K562 (cell line): ENCODE measurements around the gene TRDN. TPM values are rescaled to one million over a fixed set of nuclear protein-coding genes. Genes with fewer than 3 reads are reported as not detected.

Experiments used
- ATAC-seq: fragments of 200-7000 bp; cut with Tn5 transposase; 3 replicates; pipeline ENCODE4 v1.9.1; 2020; ENCODE audit warnings: moderate library complexity
- BruUV-seq: library from RNA; stranded (reverse); fragments of 400-500 nt; replicated peaks from 2 replicates; lab custom pipeline; 2021; lab: Mats Ljungman, UMichigan
- CTCF ChIA-PET: fragments of 300-600 bp; formaldehyde crosslinking; extraction: SDS; loops from one replicate; lab custom pipeline; 2021; ENCODE audit warnings: low intra/inter-chr PET ratio; lab: Yijun Ruan, JAX
- POLR2A ChIA-PET: fragments of 300-600, 350-650 bp; sonication (Branson Sonifier 250); formaldehyde crosslinking; extraction: SDS; loops from one replicate; lab custom pipeline; 2021; ENCODE audit warnings: antibody characterized with exemption, inconsistent platforms; lab: Yijun Ruan, JAX
- DNase-seq, 4 experiments: peaks; one replicate each; pipeline versions ENCODE4 v3.0.0 to v3.0.0-alpha.2; 2011 to 2018; ENCODE audit warnings: low spot score in 3 of 4, mixed read lengths in 3 of 4; ENCODE audit errors: extremely low read depth in 1 of 4
- FAIRE-seq: peaks from 2 replicates; lab custom pipeline; 2011; peaks lifted over from hg19 to GRCh38; lab: Jason Lieb, UNC
- H2AFZ ChIP-seq: 2 replicates; pipeline ENCODE4 v1.6.0; 2011; ENCODE audit warnings: low read depth, low read length, control low read depth, inconsistent platforms
- H3K27ac ChIP-seq: fragments of 200-600 bp; 3 replicates; pipeline ENCODE4 v1.8.0; 2011; ENCODE audit warnings: low read depth, mild to moderate bottlenecking, control low read depth, inconsistent platforms, low read length, moderate library complexity, mixed read lengths; ENCODE audit errors: extremely low read depth
- H3K27me3 ChIP-seq, 2 experiments: fragments of 300-600 bp in 1 of 2; 2 replicates in 1 of 2; 3 replicates in 1 of 2; pipeline versions ENCODE4 v1.6.0 to v1.8.0; 2011; ENCODE audit warnings: inconsistent platforms in 2 of 2, low read length in 2 of 2, mild to moderate bottlenecking in 1 of 2, mixed read lengths in 1 of 2, moderate library complexity in 1 of 2; ENCODE audit not compliant: control insufficient read depth in 2 of 2, insufficient read depth in 2 of 2
- H3K36me3 ChIP-seq: fragments of 300-600 bp; 3 replicates; pipeline ENCODE4 v1.8.0; 2011; ENCODE audit warnings: mild to moderate bottlenecking, low read length, inconsistent platforms; ENCODE audit not compliant: control insufficient read depth, insufficient read depth
- H3K4me1 ChIP-seq, 2 experiments: fragments of 200-600 bp in 1 of 2; replicated peaks in 1 of 2; 2 replicates in 1 of 2; 3 replicates in 1 of 2; pipeline versions ENCODE4 v1.5.1 to v1.8.0; 2011; ENCODE audit warnings: inconsistent platforms in 2 of 2, low read length in 2 of 2, mild to moderate bottlenecking in 1 of 2, mixed read lengths in 1 of 2, moderate library complexity in 1 of 2; ENCODE audit not compliant: control insufficient read depth in 2 of 2, insufficient read depth in 2 of 2
- H3K4me2 ChIP-seq: 2 replicates; pipeline ENCODE4 v1.6.1; 2011; ENCODE audit warnings: low read length, control low read depth, inconsistent platforms, mixed read lengths; ENCODE audit not compliant: insufficient read depth
- H3K4me3 ChIP-seq: fragments of 200-600 bp; sonication (generic), shearing (Covaris generic); 2 replicates; pipeline ENCODE4 v1.5.1; 2016; ENCODE audit warnings: control low read depth, inconsistent platforms
- H3K79me2 ChIP-seq: fragments of 200-600 bp; 3 replicates; pipeline ENCODE4 v1.8.0; 2011; ENCODE audit warnings: low read length, inconsistent platforms; ENCODE audit not compliant: control insufficient read depth, insufficient read depth
- H3K9ac ChIP-seq, 2 experiments: 2 replicates each; pipeline versions ENCODE4 v1.6.0 to v1.6.1; 2011; ENCODE audit warnings: low read depth in 2 of 2, low read length in 2 of 2, control low read depth in 1 of 2, inconsistent platforms in 1 of 2, mild to moderate bottlenecking in 1 of 2, mixed read lengths in 1 of 2; ENCODE audit not compliant: insufficient read depth in 1 of 2
- H3K9me1 ChIP-seq: one replicate; pipeline ENCODE4 v1.6.0; 2011; ENCODE audit warnings: inconsistent platforms, mild to moderate bottlenecking, low read length, moderate library complexity; ENCODE audit not compliant: control insufficient read depth, insufficient read depth
- H3K9me3 ChIP-seq: replicated peaks from 2 replicates; pipeline ENCODE4 v1.5.1; 2011; ENCODE audit warnings: low read depth, low read length, inconsistent platforms; ENCODE audit not compliant: control insufficient read depth, insufficient read depth
- H4K20me1 ChIP-seq: replicated peaks from 2 replicates; pipeline ENCODE4 v1.6.1; 2011; ENCODE audit warnings: low read length, inconsistent platforms, mixed read lengths; ENCODE audit not compliant: control insufficient read depth, insufficient read depth
- CHD1 ChIP-seq: fragments of 200-600 bp; sonication (generic); IDR thresholded peaks from one replicate; pipeline ENCODE4 v1.6.1; 2012; ENCODE audit warnings: mild to moderate bottlenecking, moderate library complexity, low read length, inconsistent platforms
- FOS ChIP-seq: IDR thresholded peaks from 3 replicates; pipeline ENCODE4 v1.6.1; 2011; ENCODE audit not compliant: insufficient read length; ENCODE audit errors: extremely low read depth
- HCFC1 ChIP-seq: IDR thresholded peaks from 2 replicates; pipeline ENCODE4 v1.6.1; 2012; ENCODE audit warnings: low read depth, low read length, improper control_type of control experiment
- HNRNPK ChIP-seq: fragments of 200-400 bp; formaldehyde crosslinking; IDR thresholded peaks from one replicate; pipeline ENCODE4 v1.6.1; 2018; ENCODE audit warnings: mild to moderate bottlenecking, low read depth, low read length; ENCODE audit not compliant: poor library complexity, severe bottlenecking
- HSF4 ChIP-seq: fragments of 250-450 bp; sonication (Bioruptor Pico); IDR thresholded peaks from 2 replicates; pipeline ENCODE4 v2.1.2; 2022; ENCODE audit warnings: mild to moderate bottlenecking, moderate library complexity, borderline replicate concordance
- ILK ChIP-seq: fragments of 450-650 bp; IDR thresholded peaks from 2 replicates; pipeline ENCODE4 v1.6.1; 2016; ENCODE audit warnings: missing genetic modification characterization, low read depth, mild to moderate bottlenecking, missing compliant biosample characterization, moderate library complexity, borderline replicate concordance
- JUN ChIP-seq, 2 experiments: sonication (generic) in 1 of 2; formaldehyde crosslinking in 1 of 2; IDR thresholded peaks; 2 replicates each; pipeline versions ENCODE4 v1.6.1 to v1.8.0; 2012 to 2022; ENCODE audit warnings: borderline replicate concordance in 2 of 2, mild to moderate bottlenecking in 2 of 2, improper control_type of control experiment in 1 of 2, low read depth in 1 of 2, low read length in 1 of 2, missing genetic modification reagents in 1 of 2
- ZSCAN29 ChIP-seq: fragments of 450-650 bp; IDR thresholded peaks from 2 replicates; pipeline ENCODE4 v1.6.1; 2017
- ZZZ3 ChIP-seq: fragments of 450-650 bp; IDR thresholded peaks from 2 replicates; pipeline ENCODE4 v1.6.1; 2016; ENCODE audit warnings: antibody characterized with exemption, mild to moderate bottlenecking, moderate library complexity
- WGBS: fragments of 100-300 bp; shearing (Covaris generic); methylation state at CpG from one replicate; pipeline ENCODE4 v1.1.6; 2016; ENCODE audit warnings: low coverage, mixed read lengths; ENCODE audit not compliant: insufficient coverage; ENCODE audit errors: missing lambda C conversion rate; 5-methylcytosine and 5-hydroxymethylcytosine counted together
- in situ Hi-C: fragments of 300-500 bp; cut with MboI; formaldehyde crosslinking; loops from 4 replicates; pipeline ENCODE4 v1.15.0; 2018; ENCODE audit warnings: inconsistent platforms, mixed read lengths
- intact Hi-C: fragments of 100-400 bp; cut with micrococcal nuclease; formaldehyde crosslinking; loops from 2 replicates; pipeline ENCODE4 v1.14.2; 2022
- polyA plus RNA-seq, 8 experiments: library from polyadenylated mRNA; depleted of rRNA in 4 of 8; stranded (reverse) in 5 of 8; unstranded in 3 of 8; fragments of >200 nt; fragmentation: Nextera tagmentation in 2 of 8; fragmentation: Illumina TruSeq in 1 of 8; extraction: Ambion mirVana in 2 of 8; extraction: Trizol in 1 of 8; gene quantifications; 2 replicates each; pipeline versions ENCODE4 v1.2.1 to v1.2.3, GENCODE V29; 2011 to 2014; ENCODE audit warnings: inconsistent platforms in 1 of 8, missing spikeins in 1 of 8
- total RNA-seq, 7 experiments: library from RNA; depleted of rRNA in 6 of 7; stranded (reverse); fragments of >200 nt in 6 of 7; fragmentation: Illumina TruSeq in 2 of 7; extraction: Trizol in 2 of 7; gene quantifications; 2 replicates each; pipeline versions ENCODE4 v1.2.1 to v1.2.3, GENCODE V29; 2011 to 2021; ENCODE audit warnings: low replicate concordance in 1 of 7
- TF ChIP-seq, protein P1 (sequence below): fragments of 200-800 bp; sonication (Bioruptor generic); IDR thresholded peaks from 2 replicates; pipeline ENCODE4 v1.6.1; 2016; ENCODE audit warnings: missing genetic modification characterization, missing compliant biosample characterization
- TF ChIP-seq, protein P2 (sequence below): sonication (generic); formaldehyde crosslinking; IDR thresholded peaks from 2 replicates; pipeline ENCODE4 v1.8.0; 2022; ENCODE audit warnings: mild to moderate bottlenecking, missing genetic modification reagents, borderline replicate concordance

The TRDN gene
- total and polyA plus RNA-seq, 9 of the 15 experiments (the other 6 are each of a cell fraction or from before 2014, with no cell fraction given) = 0.05 to 0.50 (median 0.16) TPM

DNA sequence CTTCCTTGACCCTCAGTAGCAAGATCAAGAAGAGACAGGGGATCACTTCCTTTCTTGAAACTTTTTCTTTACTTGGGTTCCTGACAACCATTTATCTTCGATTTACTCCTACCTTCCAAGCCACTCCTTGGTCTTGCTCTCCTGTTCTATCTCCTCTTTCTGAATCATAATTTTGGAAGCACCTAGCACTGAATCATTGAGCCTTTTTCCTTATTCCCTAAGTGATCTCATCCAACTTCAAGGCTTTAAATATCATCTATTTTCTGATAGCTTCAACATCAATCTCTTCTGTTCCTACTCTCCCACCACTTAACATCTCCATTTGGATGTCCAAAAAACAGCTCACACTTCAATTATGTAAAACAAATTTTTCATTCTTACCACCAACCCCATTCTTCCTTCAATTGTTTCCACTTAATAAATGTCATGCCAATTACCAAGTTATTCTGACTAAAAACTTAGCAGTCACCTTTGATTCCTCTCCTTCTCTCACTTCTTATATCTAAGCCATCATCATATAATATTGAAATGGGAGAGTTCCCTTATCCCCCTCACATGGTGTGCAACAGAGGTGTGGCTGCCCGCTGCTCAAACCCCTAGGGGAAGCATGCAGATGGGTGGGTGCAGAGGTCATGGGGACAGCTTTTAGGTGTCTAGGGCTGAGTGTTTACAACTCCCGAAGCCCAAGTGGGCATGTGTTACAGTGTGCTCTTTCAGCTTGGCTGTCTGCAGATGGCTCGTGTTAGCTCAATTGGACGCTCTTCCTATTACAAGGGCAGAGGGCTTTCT lies 23.4 kb upstream of the TRDN start:
- Histone ChIP-seq H3K27me3 (no peaks in the 10 kb centered on the region), H2AFZ (no peak overlapping the region), H3K4me1 (no peaks in the 10 kb centered on the region), H3K27ac (no peak overlapping the region), H3K9me3 (no peaks in the 10 kb centered on the region), H3K79me2 (no peaks in the 10 kb centered on the region), H3K4me2 (no peak overlapping the region), H3K4me3 (no peak overlapping the region), H3K9ac (no peak overlapping the region), H4K20me1 (no peaks in the 10 kb centered on the region), H3K9me1 (no peaks in the 10 kb centered on the region), H3K36me3 (no peaks in the 10 kb centered on the region)
- no peak for ATAC-seq
- in situ Hi-C loops = no loop called here
- no peak for DNase-seq
- no TSS peak for BruUV-seq
- POLR2A ChIA-PET = interaction anchor here (0.6 kb wide), 1 partner anchor 49 kb away, joined by 3 read pairs; no protein-coding TSS in a partner anchor
- WGBS = 28% methylated on average over 5 of the region's 5 CpGs
- no peak for FAIRE-seq
- CTCF ChIA-PET = no interaction called here
- intact Hi-C loops = no loop called here
- TF ChIP-seq, protein P1, sequence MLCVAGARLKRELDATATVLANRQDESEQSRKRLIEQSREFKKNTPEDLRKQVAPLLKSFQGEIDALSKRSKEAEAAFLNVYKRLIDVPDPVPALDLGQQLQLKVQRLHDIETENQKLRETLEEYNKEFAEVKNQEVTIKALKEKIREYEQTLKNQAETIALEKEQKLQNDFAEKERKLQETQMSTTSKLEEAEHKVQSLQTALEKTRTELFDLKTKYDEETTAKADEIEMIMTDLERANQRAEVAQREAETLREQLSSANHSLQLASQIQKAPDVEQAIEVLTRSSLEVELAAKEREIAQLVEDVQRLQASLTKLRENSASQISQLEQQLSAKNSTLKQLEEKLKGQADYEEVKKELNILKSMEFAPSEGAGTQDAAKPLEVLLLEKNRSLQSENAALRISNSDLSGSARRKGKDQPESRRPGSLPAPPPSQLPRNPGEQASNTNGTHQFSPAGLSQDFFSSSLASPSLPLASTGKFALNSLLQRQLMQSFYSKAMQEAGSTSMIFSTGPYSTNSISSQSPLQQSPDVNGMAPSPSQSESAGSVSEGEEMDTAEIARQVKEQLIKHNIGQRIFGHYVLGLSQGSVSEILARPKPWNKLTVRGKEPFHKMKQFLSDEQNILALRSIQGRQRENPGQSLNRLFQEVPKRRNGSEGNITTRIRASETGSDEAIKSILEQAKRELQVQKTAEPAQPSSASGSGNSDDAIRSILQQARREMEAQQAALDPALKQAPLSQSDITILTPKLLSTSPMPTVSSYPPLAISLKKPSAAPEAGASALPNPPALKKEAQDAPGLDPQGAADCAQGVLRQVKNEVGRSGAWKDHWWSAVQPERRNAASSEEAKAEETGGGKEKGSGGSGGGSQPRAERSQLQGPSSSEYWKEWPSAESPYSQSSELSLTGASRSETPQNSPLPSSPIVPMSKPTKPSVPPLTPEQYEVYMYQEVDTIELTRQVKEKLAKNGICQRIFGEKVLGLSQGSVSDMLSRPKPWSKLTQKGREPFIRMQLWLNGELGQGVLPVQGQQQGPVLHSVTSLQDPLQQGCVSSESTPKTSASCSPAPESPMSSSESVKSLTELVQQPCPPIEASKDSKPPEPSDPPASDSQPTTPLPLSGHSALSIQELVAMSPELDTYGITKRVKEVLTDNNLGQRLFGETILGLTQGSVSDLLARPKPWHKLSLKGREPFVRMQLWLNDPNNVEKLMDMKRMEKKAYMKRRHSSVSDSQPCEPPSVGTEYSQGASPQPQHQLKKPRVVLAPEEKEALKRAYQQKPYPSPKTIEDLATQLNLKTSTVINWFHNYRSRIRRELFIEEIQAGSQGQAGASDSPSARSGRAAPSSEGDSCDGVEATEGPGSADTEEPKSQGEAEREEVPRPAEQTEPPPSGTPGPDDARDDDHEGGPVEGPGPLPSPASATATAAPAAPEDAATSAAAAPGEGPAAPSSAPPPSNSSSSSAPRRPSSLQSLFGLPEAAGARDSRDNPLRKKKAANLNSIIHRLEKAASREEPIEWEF = no peak
- TF ChIP-seq CHD1 = no peak
- no peak for TF ChIP-seq ILK (tag)
- TF ChIP-seq HCFC1 = no peak
- no peak for TF ChIP-seq HNRNPK
- no peak for TF ChIP-seq FOS
- no peak for TF ChIP-seq ZSCAN29
- TF ChIP-seq ZZZ3 = no peak
- TF ChIP-seq, protein P2, sequence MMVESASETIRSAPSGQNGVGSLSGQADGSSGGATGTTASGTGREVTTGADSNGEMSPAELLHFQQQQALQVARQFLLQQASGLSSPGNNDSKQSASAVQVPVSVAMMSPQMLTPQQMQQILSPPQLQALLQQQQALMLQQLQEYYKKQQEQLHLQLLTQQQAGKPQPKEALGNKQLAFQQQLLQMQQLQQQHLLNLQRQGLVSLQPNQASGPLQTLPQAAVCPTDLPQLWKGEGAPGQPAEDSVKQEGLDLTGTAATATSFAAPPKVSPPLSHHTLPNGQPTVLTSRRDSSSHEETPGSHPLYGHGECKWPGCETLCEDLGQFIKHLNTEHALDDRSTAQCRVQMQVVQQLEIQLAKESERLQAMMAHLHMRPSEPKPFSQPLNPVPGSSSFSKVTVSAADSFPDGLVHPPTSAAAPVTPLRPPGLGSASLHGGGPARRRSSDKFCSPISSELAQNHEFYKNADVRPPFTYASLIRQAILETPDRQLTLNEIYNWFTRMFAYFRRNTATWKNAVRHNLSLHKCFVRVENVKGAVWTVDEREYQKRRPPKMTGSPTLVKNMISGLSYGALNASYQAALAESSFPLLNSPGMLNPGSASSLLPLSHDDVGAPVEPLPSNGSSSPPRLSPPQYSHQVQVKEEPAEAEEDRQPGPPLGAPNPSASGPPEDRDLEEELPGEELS = no peak
- no peak for TF ChIP-seq JUN (IDR thresholded peaks at IDR 0.05; ENCODE audit: borderline replicate concordance, low read depth, low read length)
- TF ChIP-seq JUN (CRISPR knock-in tag; IDR thresholded peaks at IDR 0.05; ENCODE audit: borderline replicate concordance) = no peak
- TF ChIP-seq HSF4 (CRISPR knock-in tag) = no peak
